Measurements from ENCODE around the gene HCRT. TPM values are rescaled to one million over a fixed set of nuclear protein-coding genes. Genes with fewer than 3 reads are reported as not detected.

HCRT gene
- total and polyA plus RNA-seq, 7 donors = not detected

GRCh38 chr17:42183741-42184711 is 1.2 kb downstream of the HCRT start:
- ATAC-seq = peak; percentile 75 to 86 (median 82)
- TF ChIP-seq CTCF (IDR thresholded peaks at IDR 0.05) = peak; percentile 75
- WGBS, 3 donors = 6 to 10% (median 8%) methylated on average over 57 to 83 of the region's 83 CpGs

GRCh38 chr17:42182927-42183734 is 2.1 kb downstream of the HCRT start:
- DNase-seq = no peak
- no peaks in the 10 kb centered on the region for H3K36me3 ChIP-seq (ENCODE audit: insufficient read depth in 1 of 2, low read depth in 1 of 2)
- H3K9me3 ChIP-seq = no peaks in the 10 kb centered on the region
- H3K27me3 ChIP-seq (ENCODE audit: insufficient read depth in 3 of 3, low read length in 2 of 3) = peaks cover 0 to 32% (median 7%) of the 10 kb centered on the region in 3 donors
- intact Hi-C loops (cut with DNase I) = loop anchor here in 1 of 2 donors (5.0 kb wide), 1 partner anchor 56 kb away; no protein-coding TSS in a partner anchor
- peak overlapping the region; percentile 69 for H3K4me3 ChIP-seq
- TF ChIP-seq CTCF (IDR thresholded peaks at IDR 0.05) = no peak
- ATAC-seq = no peak
- peaks cover 18% of the 10 kb centered on the region for H3K4me1 ChIP-seq
- H3K27ac ChIP-seq = no peak overlapping the region
- WGBS, 3 donors = 73 to 79% (median 79%) methylated on average over 9 of the region's 9 CpGs

More at GRCh38 chr17:42183741-42184711, 1.2 kb downstream of the HCRT start:
- Histone ChIP-seq H3K27ac (peak overlapping the region; percentile 55), H3K36me3 (ENCODE audit: insufficient read depth in 1 of 2, low read depth in 1 of 2) (no peaks in the 10 kb centered on the region), H3K27me3 (ENCODE audit: insufficient read depth in 3 of 3, low read length in 2 of 3) (peaks cover 0 to 32% (median 7%) of the 10 kb centered on the region in 3 donors), H3K9me3 (no peaks in the 10 kb centered on the region), H3K4me1 (peaks cover 18% of the 10 kb centered on the region), H3K4me3 (peak overlapping the region; percentile 69)
- peak; percentile 80 to 89 for DNase-seq
- intact Hi-C loops (cut with DNase I) = loop anchor here in 1 of 2 donors (5.0 kb wide), 1 partner anchor 57 kb away; no protein-coding TSS in a partner anchor

- H3K36me3 ChIP-seq (ENCODE audit: insufficient read depth in 1 of 2, low read depth in 1 of 2) = no peaks in the 10 kb centered on the region
- peaks cover 0 to 32% (median 7%) of the 10 kb centered on the region in 3 donors for H3K27me3 ChIP-seq (ENCODE audit: insufficient read depth in 3 of 3, low read length in 2 of 3)
- intact Hi-C loops (cut with DNase I) = loop anchor here in 1 of 2 donors (5.0 kb wide), 1 partner anchor 55 kb away; no protein-coding TSS in a partner anchor
- no peak for DNase-seq
- no peak for ATAC-seq
- no peak for TF ChIP-seq CTCF (IDR thresholded peaks at IDR 0.05)
- peaks cover 18% of the 10 kb centered on the region for H3K4me1 ChIP-seq
- 82 to 89% (median 89%) methylated on average over 2 of the region's 2 CpGs for WGBS, 3 donors
- no peaks in the 10 kb centered on the region for H3K9me3 ChIP-seq
- no peak overlapping the region for H3K27ac ChIP-seq
- no peak overlapping the region for H3K4me3 ChIP-seq
Observed at GRCh38 chr17:42181851-42182207, 3.4 kb downstream of the HCRT start.

GRCh38 chr17:42180922-42181850 is 4.1 kb downstream of the HCRT start, which contains the start of gene KCNH4:
Gene KCNH4, minus strand, starts transcription at chr17:42181142. Its CDS starts 197 bp downstream, at chr17:42180945.
- TF ChIP-seq CTCF (IDR thresholded peaks at IDR 0.05) = peak; percentile 38
- peak; percentile 79 to 86 for DNase-seq
- peaks cover 0 to 32% (median 7%) of the 10 kb centered on the region in 3 donors for H3K27me3 ChIP-seq (ENCODE audit: insufficient read depth in 3 of 3, low read length in 2 of 3)
- H3K4me3 ChIP-seq = peak within 1 kb of the TSS; percentile 53
- H3K9me3 ChIP-seq = no peaks in the 10 kb centered on the region
- H3K27ac ChIP-seq = no peak within 1 kb of the TSS
- intact Hi-C loops (cut with DNase I) = loop anchor here in 1 of 2 donors (5.0 kb wide), 1 partner anchor 54 kb away; no protein-coding TSS in a partner anchor
- peak; percentile 49 to 72 (median 65) for ATAC-seq
- H3K36me3 ChIP-seq (ENCODE audit: insufficient read depth in 1 of 2, low read depth in 1 of 2) = no peaks in the 10 kb centered on the region
- H3K4me1 ChIP-seq = peaks cover 18% of the 10 kb centered on the region
- 4 to 7% (median 6%) methylated on average over 42 to 60 of the region's 60 CpGs for WGBS, 3 donors

All from psoas muscle (tissue), 8 donors.